Cardiac muscle cell (in vitro differentiated cells and primary cell): ENCODE results near the gene TMC6. TPM values are rescaled to one million over a fixed set of nuclear protein-coding genes. Genes with fewer than 3 reads are reported as not detected.
A peak's percentile ranks its signal among the peaks of the same experiment; 100 is the strongest.

Experiments used
- DNase-seq, 2 donors: peaks; one replicate each; pipeline versions ENCODE4 v3.0.0 to v3.0.0-alpha.2; 2010 to 2017; ENCODE audit warnings: low read depth in 1 of 2, low spot score in 1 of 2
- H3K27ac ChIP-seq: fragments of 200-600 bp; sonication (generic); 2 replicates; pipeline ENCODE4 v1.5.1; 2016
- H3K27me3 ChIP-seq: fragments of 200-600 bp; sonication (generic); 2 replicates; pipeline ENCODE4 v1.6.0; 2016; ENCODE audit warnings: control low read depth
- H3K36me3 ChIP-seq: fragments of 200-600 bp; sonication (generic); 2 replicates; pipeline ENCODE4 v1.5.1; 2016; ENCODE audit warnings: control low read depth
- H3K4me1 ChIP-seq: fragments of 200-600 bp; sonication (generic); 2 replicates; pipeline ENCODE4 v1.8.1; 2017; ENCODE audit warnings: low read depth, mild to moderate bottlenecking, mixed run types
- H3K4me3 ChIP-seq: fragments of 200-600 bp; sonication (generic); 2 replicates; pipeline ENCODE4 v1.5.1; 2016; ENCODE audit warnings: mild to moderate bottlenecking
- H3K9me3 ChIP-seq: fragments of 200-600 bp; sonication (generic); 2 replicates; pipeline ENCODE4 v1.5.1; 2017; ENCODE audit warnings: low read depth, mild to moderate bottlenecking, control low read depth
- CTCF ChIP-seq: IDR thresholded peaks from 2 replicates; pipeline ENCODE4 v1.5.1; 2012; ENCODE audit warnings: low read depth, mild to moderate bottlenecking, low read length
- polyA plus RNA-seq: library from polyadenylated mRNA; unstranded; fragments of >200 nt; fragmentation: Nextera tagmentation; extraction: Ambion mirVana; gene quantifications from 2 replicates; pipeline ENCODE4 v1.2.1, GENCODE V29; 2016
- total RNA-seq: library from RNA; depleted of rRNA; stranded (reverse); fragments of >200 nt; gene quantifications from 2 replicates; pipeline ENCODE4 v1.2.3, GENCODE V29; 2016

The TMC6 gene
- total and polyA plus RNA-seq, 2 experiments from 2014 or later: 85.4 to 144 TPM

DNA sequence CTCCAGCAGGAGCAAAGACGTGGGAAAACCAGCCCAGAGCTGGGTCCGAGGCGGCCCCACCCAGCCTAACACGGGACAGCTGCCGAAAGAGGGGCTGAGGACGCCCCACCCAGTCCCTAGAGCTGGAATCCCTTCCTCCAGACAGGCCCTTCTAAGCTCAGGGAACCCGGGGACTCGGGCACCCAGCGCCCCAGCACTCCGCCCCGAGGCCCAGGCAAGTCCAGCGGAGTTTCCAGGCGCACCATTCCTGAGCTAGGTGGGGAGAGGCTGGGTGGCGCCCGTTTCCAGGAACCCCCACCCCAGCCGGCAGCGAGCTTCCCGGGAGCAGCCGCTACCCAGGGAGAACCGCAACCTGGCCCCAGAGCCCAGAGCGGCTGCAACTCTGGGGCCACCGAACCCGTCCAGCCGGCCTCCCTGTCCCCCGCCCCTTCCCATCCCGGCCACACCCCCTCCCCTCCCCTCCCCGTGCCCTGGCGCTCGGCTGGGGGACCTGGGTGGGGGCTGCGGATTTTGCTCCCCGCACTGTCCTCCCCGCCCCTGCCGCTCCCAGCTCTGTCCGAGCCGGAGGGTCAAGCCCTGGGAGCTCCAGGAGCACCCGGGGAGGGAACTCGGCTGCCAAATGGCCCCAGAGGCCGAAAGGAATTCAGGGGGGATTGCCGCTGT, 536 bp downstream of the TMC6 start:
- H3K4me1 ChIP-seq: peaks cover 19% of the 10 kb centered on the region
- H3K27me3 ChIP-seq: no peaks in the 10 kb centered on the region
- no peaks in the 10 kb centered on the region for H3K9me3 ChIP-seq
- H3K27ac ChIP-seq: peak overlapping the region; percentile 88
- peak overlapping the region; percentile 78 for H3K4me3 ChIP-seq
- no peak for TF ChIP-seq CTCF
- peak in 1 of 2 donors; percentile 55 for DNase-seq
- H3K36me3 ChIP-seq: peaks cover 11% of the 10 kb centered on the region

DNA sequence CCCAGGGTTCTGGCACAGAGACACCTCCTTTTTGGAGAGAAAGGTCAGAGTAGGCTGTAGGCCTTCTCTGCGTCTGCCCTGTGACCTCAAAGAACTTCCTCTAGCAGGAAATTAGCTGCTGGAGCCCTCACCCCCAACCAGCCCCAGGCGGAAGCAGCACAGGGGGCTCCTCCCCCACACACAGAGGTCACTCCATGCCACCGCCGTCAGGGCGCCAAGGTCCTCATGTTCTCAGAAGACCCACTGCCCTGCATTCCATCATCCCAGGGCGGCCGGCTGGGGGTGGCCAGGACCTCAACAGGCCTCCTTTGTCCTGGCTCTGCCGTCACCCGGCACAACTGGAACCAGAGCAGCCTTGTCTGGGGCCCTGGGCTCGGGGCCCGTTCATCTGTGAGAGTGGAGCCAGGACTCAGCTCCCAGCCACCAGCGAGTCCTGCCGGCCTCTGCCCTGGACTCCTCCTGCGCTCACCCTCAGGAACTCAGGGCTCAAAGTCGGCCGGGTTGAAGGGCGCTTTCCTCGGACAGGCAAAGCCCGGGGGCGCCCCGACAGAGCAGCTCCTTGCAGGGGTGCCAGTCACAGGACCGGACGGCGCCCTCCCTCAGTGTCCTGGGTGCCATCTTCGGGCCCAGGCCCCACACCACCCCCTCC, 1.2 kb downstream of the TMC6 start:
- H3K4me1 ChIP-seq: peaks cover 18% of the 10 kb centered on the region
- no peak for TF ChIP-seq CTCF
- peak; percentile 26 to 78 for DNase-seq
- H3K4me3 ChIP-seq: peak overlapping the region; percentile 78
- H3K27ac ChIP-seq: peak overlapping the region; percentile 88
- H3K27me3 ChIP-seq: no peaks in the 10 kb centered on the region
- H3K36me3 ChIP-seq: peaks cover 14% of the 10 kb centered on the region
- no peaks in the 10 kb centered on the region for H3K9me3 ChIP-seq

- no peak for TF ChIP-seq CTCF
- Histone ChIP-seq H3K4me1 (peaks cover 14% of the 10 kb centered on the region), H3K27ac (peak overlapping the region; percentile 88), H3K27me3 (no peaks in the 10 kb centered on the region), H3K4me3 (peak overlapping the region; percentile 78), H3K9me3 (no peaks in the 10 kb centered on the region), H3K36me3 (peaks cover 14% of the 10 kb centered on the region)
- no peak for DNase-seq
Observed at GRCh38 chr17:78126895-78127238, 1.7 kb downstream of the TMC6 start.

DNA sequence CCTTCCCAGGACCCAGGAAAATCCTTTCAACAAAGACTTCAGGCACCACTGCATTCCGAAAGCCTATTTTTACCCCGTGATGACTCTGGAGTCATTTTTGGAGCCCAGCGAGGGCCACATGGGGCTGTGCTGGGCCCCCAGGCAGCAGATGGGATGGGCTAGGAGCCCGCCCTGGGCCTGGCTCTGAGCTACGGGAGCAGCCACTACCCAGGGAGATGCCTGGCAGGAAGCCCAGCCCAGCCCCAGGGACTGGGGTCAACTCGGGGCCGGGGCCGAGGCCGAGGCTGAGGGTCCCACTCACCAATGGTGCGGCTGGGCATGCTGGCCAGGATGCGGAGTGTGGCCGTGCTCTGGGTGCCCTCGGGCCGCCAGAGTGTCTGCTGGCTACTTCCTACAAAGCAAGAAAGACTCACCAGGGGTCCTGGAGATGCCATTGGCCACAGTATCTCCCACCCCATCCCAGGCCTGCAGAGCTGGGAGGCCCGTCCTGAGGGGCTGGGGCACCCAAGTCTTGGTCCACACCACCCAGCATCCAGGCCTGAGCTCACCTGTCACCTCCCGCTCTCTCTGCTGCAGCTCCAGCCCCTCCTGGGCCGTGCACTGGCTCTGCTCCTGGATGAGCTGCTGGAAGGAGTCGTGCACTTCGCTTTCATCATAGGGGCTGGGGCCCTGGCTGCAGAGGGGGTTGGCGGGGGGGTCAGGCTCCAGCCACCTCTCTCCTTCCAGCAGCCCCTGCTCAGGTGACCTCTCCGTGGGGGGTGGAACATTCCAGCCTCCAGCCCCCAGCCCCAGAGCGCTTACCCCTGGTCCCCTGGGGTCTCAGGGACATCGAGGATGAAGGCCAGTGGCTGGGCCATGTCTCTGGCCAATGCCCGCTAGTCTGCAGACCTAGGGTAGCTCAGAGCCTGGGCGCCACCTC, 2.3 kb downstream of the TMC6 start:
- Histone ChIP-seq H3K4me1 (peaks cover 14% of the 10 kb centered on the region), H3K27me3 (no peaks in the 10 kb centered on the region), H3K9me3 (no peaks in the 10 kb centered on the region), H3K36me3 (peaks cover 14% of the 10 kb centered on the region), H3K27ac (peak overlapping the region; percentile 88), H3K4me3 (no peak overlapping the region)
- DNase-seq: no peak
- no peak for TF ChIP-seq CTCF

GRCh38 chr17:78125138-78125913, 3.2 kb downstream of the TMC6 start:
- TF ChIP-seq CTCF: no peak
- H3K27ac ChIP-seq: peak overlapping the region; percentile 88
- no peaks in the 10 kb centered on the region for H3K27me3 ChIP-seq
- peaks cover 17% of the 10 kb centered on the region for H3K36me3 ChIP-seq
- peaks cover 14% of the 10 kb centered on the region for H3K4me1 ChIP-seq
- no peak for DNase-seq
- no peaks in the 10 kb centered on the region for H3K9me3 ChIP-seq
- no peak overlapping the region for H3K4me3 ChIP-seq
